GM21786 (cell line): ENCODE data around the gene CNN1.
A peak's percentile ranks its signal among the peaks of the same experiment; 100 is the strongest.
"Not testable (repeated sequence)": the region's sequence is repeated elsewhere in the genome, so short reads cannot be mapped to it uniquely, and the experiment has no call there.

ENCODE experiments used
- ATAC-seq: cut with Tn5 transposase; IDR thresholded peaks from one replicate; pipeline ENCODE4 v1.9.1; 2021; ENCODE audit not compliant: unreplicated experiment

CNN1 gene

GRCh38 chr19:11564082-11564807 is 25.6 kb downstream of the CNN1 start:
- ATAC-seq, result not testable (repeated sequence)

GRCh38 chr19:11565649-11565980 is 27.0 kb downstream of the CNN1 start:
- not testable (repeated sequence) for ATAC-seq

GRCh38 chr19:11566164-11566563 is 27.5 kb downstream of the CNN1 start:
- ATAC-seq, result no peak

- ATAC-seq, result no peak
Measured at GRCh38 chr19:11570039-11570462, 31.4 kb downstream of the CNN1 start.

- ATAC-seq, result not testable (repeated sequence)
Measured at GRCh38 chr19:11573354-11573753, 34.7 kb downstream of the CNN1 start.

- not testable (repeated sequence) for ATAC-seq
Measured at GRCh38 chr19:11573763-11574162, 35.1 kb downstream of the CNN1 start.

GRCh38 chr19:11574689-11575088 is 36.0 kb downstream of the CNN1 start:
- ATAC-seq, result no peak

- ATAC-seq, result no peak
Measured at GRCh38 chr19:11576227-11576626, 37.6 kb downstream of the CNN1 start.

GRCh38 chr19:11577451-11578257 is 39.0 kb downstream of the CNN1 start, which contains the start of gene ACP5:
TSS of gene ACP5 (minus strand) at chr19:11577645. CDS start at chr19:11577317, 328 bp downstream.
- ATAC-seq, result no peak

- ATAC-seq, result no peak
Measured at GRCh38 chr19:11578258-11579142, 39.8 kb downstream of the CNN1 start.

- no peak for ATAC-seq
Measured at GRCh38 chr19:11580116-11580515, 41.5 kb downstream of the CNN1 start.

GRCh38 chr19:11581740-11582139 is 43.1 kb downstream of the CNN1 start:
- peak; percentile 69 for ATAC-seq

- no peak for ATAC-seq
Measured at GRCh38 chr19:11586331-11586730, 47.7 kb downstream of the CNN1 start.

- ATAC-seq, result peak; percentile 48
Measured at GRCh38 chr19:11587302-11587974, 48.8 kb downstream of the CNN1 start.

- ATAC-seq, result no peak
Measured at GRCh38 chr19:11587975-11588631, 49.5 kb downstream of the CNN1 start.

- no peak for ATAC-seq
Measured at GRCh38 chr19:11594084-11594483, 55.4 kb downstream of the CNN1 start.

- no peak for ATAC-seq
Measured at GRCh38 chr19:11596156-11596555, 57.5 kb downstream of the CNN1 start.

- peak; percentile 96 for ATAC-seq
Measured at GRCh38 chr19:11597202-11598102, 58.8 kb downstream of the CNN1 start, which contains the start of gene ZNF627. TSS of gene ZNF627 (plus strand) at chr19:11597483. CDS start at chr19:11597628, 145 bp downstream.

- ATAC-seq, result no peak
Measured at GRCh38 chr19:11598103-11598483, 59.4 kb downstream of the CNN1 start.
